Testis (tissue), 2 donors: ENCODE results near the gene FBXO30.

ENCODE experiments used
- POLR2A ChIP-seq: fragments of 450-650 bp; IDR thresholded peaks from one replicate; pipeline ENCODE4 v1.6.1; 2017; ENCODE audit warnings: antibody characterized with exemption, mild to moderate bottlenecking, moderate library complexity
- TF ChIP-seq, protein P1 (sequence below), 3 experiments: fragments of 450-650 bp in 2 of 3; fragments of 200-600 bp in 1 of 3; sonication (generic) in 1 of 3; IDR thresholded peaks; one replicate each; pipeline ENCODE4 v1.5.1; 2016 to 2019; ENCODE audit warnings: antibody characterized with exemption in 3 of 3, mild to moderate bottlenecking in 2 of 3, moderate library complexity in 1 of 3

DNA sequence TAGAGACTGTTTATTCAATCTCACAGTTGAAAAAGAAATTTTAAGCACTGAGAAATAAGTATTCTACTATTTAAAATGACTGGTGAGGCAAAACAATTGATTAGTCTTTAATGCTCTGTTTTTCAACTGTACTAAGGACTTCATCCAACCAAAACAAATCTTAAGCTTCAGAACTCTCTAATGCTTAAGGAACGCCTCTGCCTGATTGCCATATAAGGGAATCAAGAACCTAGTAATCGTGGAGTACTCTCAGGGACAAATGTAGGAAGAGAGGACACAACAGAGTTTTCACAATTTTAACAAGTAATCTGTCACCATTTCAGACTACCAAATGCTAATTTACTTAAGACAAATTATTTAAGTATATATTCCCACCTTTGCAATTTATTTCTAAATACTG is 16.1 kb downstream of the FBXO30 start:
- TF ChIP-seq, protein P1, sequence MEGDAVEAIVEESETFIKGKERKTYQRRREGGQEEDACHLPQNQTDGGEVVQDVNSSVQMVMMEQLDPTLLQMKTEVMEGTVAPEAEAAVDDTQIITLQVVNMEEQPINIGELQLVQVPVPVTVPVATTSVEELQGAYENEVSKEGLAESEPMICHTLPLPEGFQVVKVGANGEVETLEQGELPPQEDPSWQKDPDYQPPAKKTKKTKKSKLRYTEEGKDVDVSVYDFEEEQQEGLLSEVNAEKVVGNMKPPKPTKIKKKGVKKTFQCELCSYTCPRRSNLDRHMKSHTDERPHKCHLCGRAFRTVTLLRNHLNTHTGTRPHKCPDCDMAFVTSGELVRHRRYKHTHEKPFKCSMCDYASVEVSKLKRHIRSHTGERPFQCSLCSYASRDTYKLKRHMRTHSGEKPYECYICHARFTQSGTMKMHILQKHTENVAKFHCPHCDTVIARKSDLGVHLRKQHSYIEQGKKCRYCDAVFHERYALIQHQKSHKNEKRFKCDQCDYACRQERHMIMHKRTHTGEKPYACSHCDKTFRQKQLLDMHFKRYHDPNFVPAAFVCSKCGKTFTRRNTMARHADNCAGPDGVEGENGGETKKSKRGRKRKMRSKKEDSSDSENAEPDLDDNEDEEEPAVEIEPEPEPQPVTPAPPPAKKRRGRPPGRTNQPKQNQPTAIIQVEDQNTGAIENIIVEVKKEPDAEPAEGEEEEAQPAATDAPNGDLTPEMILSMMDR (IDR thresholded peaks at IDR 0.05) = no peak
- TF ChIP-seq POLR2A = no peak
